Measurements from ENCODE around the gene PPP2R5E. TPM values are rescaled to one million over a fixed set of nuclear protein-coding genes. Genes with fewer than 3 reads are reported as not detected.

The PPP2R5E gene
- total and polyA plus RNA-seq, 9 donors, result 9.3 to 44.1 (median 35.5) TPM

DNA sequence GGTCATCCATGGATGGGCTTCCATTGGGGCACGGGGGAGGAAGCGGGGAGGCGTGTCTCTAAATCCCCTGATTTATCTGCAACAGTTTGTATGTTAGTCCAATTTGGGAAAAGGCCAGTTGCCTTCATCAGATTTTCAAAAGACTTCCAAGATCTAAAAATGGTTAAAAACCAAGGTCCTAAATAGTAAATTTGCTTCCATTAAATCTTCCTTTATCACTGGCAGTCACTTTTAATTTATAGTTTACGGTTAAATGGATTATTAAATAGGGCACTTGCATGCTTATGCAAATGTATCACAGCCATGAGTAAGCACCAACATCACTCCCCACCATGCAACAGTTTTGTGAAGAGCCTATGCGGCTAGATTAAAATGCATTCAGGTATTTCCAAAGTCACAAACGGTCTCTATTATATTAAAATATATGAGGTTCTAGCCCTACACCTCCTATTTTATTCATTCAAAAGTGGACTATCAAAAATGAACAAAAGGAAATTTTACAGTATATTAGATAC lies 116.3 kb downstream of the PPP2R5E start:
- intact Hi-C loops (cut with DNase I), result no loop called here
- Histone ChIP-seq H3K27me3 (no peaks in the 10 kb centered on the region), H3K36me3 (no peaks in the 10 kb centered on the region), H3K4me3 (no peak overlapping the region), H3K4me1 (ENCODE audit: insufficient read depth) (peaks cover 4% of the 10 kb centered on the region), H3K9me3 (no peaks in the 10 kb centered on the region), H3K27ac (no peak overlapping the region)
- WGBS, 3 donors, result 66 to 95% (median 95%) methylated on average over 6 of the region's 6 CpGs
- TF ChIP-seq EP300 (IDR thresholded peaks at IDR 0.05) (no peak), POLR2A (IDR thresholded peaks at IDR 0.05) (no peak)
- TF ChIP-seq, protein P1, sequence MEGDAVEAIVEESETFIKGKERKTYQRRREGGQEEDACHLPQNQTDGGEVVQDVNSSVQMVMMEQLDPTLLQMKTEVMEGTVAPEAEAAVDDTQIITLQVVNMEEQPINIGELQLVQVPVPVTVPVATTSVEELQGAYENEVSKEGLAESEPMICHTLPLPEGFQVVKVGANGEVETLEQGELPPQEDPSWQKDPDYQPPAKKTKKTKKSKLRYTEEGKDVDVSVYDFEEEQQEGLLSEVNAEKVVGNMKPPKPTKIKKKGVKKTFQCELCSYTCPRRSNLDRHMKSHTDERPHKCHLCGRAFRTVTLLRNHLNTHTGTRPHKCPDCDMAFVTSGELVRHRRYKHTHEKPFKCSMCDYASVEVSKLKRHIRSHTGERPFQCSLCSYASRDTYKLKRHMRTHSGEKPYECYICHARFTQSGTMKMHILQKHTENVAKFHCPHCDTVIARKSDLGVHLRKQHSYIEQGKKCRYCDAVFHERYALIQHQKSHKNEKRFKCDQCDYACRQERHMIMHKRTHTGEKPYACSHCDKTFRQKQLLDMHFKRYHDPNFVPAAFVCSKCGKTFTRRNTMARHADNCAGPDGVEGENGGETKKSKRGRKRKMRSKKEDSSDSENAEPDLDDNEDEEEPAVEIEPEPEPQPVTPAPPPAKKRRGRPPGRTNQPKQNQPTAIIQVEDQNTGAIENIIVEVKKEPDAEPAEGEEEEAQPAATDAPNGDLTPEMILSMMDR (IDR thresholded peaks at IDR 0.05), result no peak
- no peak for DNase-seq

GRCh38 chr14:63423889-63424288 lies 119.3 kb downstream of the PPP2R5E start:
- Histone ChIP-seq H3K9me3 (no peaks in the 10 kb centered on the region), H3K27ac (no peak overlapping the region), H3K4me1 (ENCODE audit: insufficient read depth) (peaks cover 4% of the 10 kb centered on the region), H3K4me3 (no peak overlapping the region), H3K27me3 (no peaks in the 10 kb centered on the region), H3K36me3 (no peaks in the 10 kb centered on the region)
- TF ChIP-seq POLR2A (IDR thresholded peaks at IDR 0.05) (no peak), EP300 (IDR thresholded peaks at IDR 0.05) (no peak)
- TF ChIP-seq, protein P1 (IDR thresholded peaks at IDR 0.05), result no peak
- intact Hi-C loops (cut with DNase I), result no loop called here
- 92 to 93% (median 93%) methylated on average over 4 of the region's 4 CpGs for WGBS, 3 donors
- no peak for DNase-seq

DNA sequence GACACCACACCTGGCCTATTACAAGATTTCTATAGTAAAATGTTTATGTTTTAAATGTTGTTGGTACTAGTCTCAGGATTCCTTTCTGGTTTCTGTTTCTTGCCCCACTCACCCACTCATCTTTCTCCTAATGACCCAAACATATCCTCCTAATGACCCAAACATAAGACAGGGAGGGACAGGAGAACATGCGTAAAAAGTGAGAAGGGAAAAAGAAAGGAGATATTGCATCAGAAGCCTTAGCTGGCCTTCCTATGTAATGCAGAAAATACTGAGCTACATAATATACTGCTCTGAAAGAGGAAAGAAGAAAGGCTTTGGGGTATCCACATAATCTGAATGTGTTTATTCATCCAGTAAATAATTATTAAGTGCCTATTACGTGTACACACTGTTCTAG lies 119.8 kb downstream of the PPP2R5E start:
- peaks cover 4% of the 10 kb centered on the region for H3K4me1 ChIP-seq (ENCODE audit: insufficient read depth)
- TF ChIP-seq, protein P1 (IDR thresholded peaks at IDR 0.05), result no peak
- TF ChIP-seq POLR2A (IDR thresholded peaks at IDR 0.05) (no peak), EP300 (IDR thresholded peaks at IDR 0.05) (no peak)
- H3K4me3 ChIP-seq, result no peak overlapping the region
- intact Hi-C loops (cut with DNase I), result no loop called here
- H3K27ac ChIP-seq, result no peak overlapping the region
- 90 to 93% (median 92%) methylated on average over 2 of the region's 2 CpGs for WGBS, 3 donors
- no peaks in the 10 kb centered on the region for H3K9me3 ChIP-seq
- H3K27me3 ChIP-seq, result no peaks in the 10 kb centered on the region
- no peaks in the 10 kb centered on the region for H3K36me3 ChIP-seq
- DNase-seq, result no peak

- Histone ChIP-seq H3K4me1 (ENCODE audit: insufficient read depth) (peaks cover 3% of the 10 kb centered on the region), H3K27ac (no peak overlapping the region), H3K4me3 (no peak overlapping the region), H3K27me3 (no peaks in the 10 kb centered on the region), H3K9me3 (no peaks in the 10 kb centered on the region), H3K36me3 (no peaks in the 10 kb centered on the region)
- no peak for TF ChIP-seq EP300 (IDR thresholded peaks at IDR 0.05)
- TF ChIP-seq POLR2A (IDR thresholded peaks at IDR 0.05), result no peak
- TF ChIP-seq, protein P1 (IDR thresholded peaks at IDR 0.05), result no peak
- intact Hi-C loops (cut with DNase I), result no loop called here
- WGBS, 3 donors, result 58 to 69% (median 65%) methylated on average over 3 of the region's 3 CpGs
- DNase-seq, result no peak
Measured at GRCh38 chr14:63421919-63422318, 121.3 kb downstream of the PPP2R5E start.

Data from ovary (tissue), 9 donors.